Measurements from ENCODE around the gene STK33.

The STK33 gene

GRCh38 chr11:8356216-8356615, 237.8 kb downstream of the STK33 start:
- DNase-seq (ENCODE audit: low read depth) = no peak

DNA sequence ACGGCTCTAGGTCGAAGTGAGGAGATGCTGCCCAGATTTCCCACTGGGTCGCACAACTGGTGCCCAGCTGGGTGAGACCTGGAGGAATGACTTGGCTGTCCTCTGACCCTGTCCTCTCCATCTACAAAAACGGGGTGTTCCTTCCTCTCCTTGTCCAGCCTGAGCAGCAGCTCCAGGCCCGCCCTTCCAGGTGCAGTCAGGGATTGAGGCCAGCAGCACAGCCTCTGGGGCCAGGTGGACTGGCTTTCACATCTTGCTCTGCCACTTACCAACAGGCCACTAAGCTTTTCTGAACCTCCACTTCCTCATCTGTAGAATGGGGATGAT, 238.6 kb downstream of the STK33 start:
- no peak for DNase-seq (ENCODE audit: low read depth)

DNA sequence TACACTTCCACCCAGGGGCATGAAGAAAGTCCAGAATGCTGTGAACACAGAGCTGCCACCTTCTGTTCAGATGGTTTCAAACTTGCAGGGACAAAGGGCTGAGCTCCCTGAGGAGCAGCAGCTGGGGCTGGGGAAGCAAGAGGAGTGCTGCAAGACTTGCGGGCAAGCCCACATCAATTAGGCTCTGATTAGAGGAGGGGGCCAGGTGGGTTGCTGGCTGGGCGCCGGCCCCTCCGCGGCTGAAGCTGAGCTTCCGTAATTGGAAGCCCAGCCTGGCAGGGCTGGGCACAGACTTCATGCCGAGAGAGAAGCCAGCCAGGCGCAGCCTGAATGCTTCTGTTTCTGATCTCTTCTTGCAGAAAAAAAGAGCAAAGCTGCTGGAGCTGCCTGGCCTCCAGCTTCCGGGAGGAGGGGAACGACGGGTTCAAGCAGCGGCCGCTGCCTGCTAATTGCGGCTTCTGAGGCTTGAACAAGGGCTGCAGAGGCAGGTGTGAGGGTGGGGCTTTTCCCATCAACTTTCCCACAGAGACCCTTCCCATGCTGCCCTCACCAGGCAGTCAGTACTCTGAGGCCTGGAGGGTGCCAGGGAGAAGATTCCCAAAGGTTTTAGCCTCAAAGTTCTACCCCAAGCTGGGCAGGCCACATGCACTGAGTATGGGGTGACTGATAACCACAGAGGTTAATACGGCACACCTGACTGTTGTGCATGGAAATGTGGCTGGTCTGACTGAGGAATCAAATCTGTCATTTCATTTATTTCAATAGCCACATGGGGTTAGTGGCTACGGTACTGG, 239.2 kb downstream of the STK33 start:
- no peak for DNase-seq (ENCODE audit: low read depth)

GRCh38 chr11:8352876-8353505, 241.0 kb downstream of the STK33 start:
- no peak for DNase-seq (ENCODE audit: low read depth)

- no peak for DNase-seq (ENCODE audit: low read depth)
Observed at GRCh38 chr11:8352103-8352875, 241.7 kb downstream of the STK33 start.

GRCh38 chr11:8351223-8351622, 242.8 kb downstream of the STK33 start:
- DNase-seq (ENCODE audit: low read depth) = no peak

DNA sequence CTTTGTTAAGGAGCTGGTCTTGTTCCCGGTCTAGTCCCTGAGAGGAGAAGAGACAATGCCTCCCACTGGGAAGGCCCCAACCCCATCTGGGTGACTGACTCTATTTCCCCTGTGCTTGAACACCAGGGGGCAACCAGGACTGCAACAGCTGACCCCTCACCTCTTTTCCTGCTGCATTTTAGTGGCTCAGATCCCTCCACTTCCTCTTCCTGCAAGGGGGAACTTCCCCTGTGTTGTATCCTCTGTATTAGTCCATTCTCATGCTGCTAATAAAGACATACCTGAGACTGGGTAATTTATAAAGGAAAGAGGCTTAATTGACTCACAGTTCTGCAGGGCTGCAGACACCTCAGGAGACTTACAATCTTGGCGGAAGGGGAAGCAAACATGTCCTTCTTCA, 246.1 kb downstream of the STK33 start:
- no peak for DNase-seq (ENCODE audit: low read depth)

DNA sequence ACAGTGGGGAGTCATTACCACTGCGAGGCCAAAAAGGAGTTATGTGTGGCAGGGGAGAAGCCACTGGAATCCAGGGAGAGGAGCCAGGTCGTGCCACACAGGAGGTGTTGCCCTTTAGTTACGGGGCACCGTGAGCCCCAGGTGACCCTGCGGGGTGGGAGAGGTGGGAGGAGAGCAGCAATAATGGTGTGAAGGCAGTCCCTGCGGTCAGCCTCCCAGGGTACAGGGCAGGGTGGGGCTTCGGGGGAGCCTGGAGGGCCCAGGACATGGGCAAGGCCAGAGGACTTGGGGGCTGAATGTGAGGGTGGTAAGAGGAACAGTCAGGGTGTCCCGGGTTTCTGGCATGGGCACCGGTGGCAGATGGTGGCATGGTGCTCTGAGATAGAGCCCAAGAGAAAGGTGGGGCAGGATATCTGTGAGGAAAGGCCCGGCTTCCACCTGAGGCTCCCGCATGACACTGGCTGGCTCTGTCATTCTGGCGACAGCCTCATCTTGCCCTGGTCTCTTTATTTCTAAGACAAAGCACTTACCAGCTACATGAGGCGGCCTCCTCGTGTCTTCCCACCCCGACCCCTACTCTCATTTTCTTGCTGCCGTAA, 247.8 kb downstream of the STK33 start:
- DNase-seq (ENCODE audit: low read depth) = no peak

DNA sequence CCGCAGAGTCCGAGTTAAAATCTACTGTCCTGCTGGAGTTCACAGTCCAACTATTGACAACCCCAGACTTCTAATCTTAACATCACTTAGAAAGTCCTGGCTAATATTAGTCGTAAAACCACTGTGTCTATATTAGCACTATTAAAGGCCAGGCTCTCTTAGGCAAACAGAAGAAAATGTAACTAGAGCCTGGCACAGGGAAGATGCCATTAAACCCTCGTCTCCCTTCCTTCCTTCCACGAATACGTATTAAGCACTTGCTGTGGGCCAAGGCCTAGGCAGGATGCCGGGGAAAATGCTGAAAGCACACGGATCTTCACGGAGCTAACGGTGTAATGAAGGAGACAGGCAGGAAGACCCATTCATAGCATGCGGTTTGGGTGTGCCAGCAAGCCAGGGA, 248.8 kb downstream of the STK33 start:
- no peak for DNase-seq (ENCODE audit: low read depth)

- DNase-seq (ENCODE audit: low read depth) = no peak
Observed at GRCh38 chr11:8344346-8344745, 249.7 kb downstream of the STK33 start.

GRCh38 chr11:8342821-8343681, 251.0 kb downstream of the STK33 start:
- no peak for DNase-seq (ENCODE audit: low read depth)

DNA sequence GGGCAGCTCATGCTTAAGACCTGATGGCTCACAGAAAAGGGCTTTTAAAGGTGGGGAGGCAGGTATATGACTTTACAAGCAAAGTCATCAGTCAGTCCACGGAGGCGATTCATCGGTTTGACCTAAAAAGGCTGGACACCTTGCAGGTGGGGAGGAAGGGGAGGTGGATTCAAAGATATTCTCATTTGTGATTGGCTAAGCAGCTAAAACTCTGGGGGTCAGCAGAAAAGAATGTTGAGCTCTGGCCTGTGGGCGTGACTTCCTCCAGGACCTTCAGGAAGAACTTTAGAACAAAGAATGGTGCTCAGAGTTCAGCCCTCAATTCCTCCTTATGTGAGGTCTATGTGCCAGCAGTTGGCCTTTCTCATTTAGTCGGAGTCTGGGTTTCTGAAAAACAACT, 252.0 kb downstream of the STK33 start:
- no peak for DNase-seq (ENCODE audit: low read depth)
